RWPE1 (cell line): ENCODE results near the gene MRE11.
"Not testable (repeated sequence)": the region's sequence is repeated elsewhere in the genome, so short reads cannot be mapped to it uniquely, and the experiment has no call there.

Source experiments
- CTCF ChIA-PET: fragments of 350-600 bp; sonication (Branson Sonifier 250); formaldehyde crosslinking; extraction: SDS; loops from one replicate; lab custom pipeline; 2021; lab: Yijun Ruan, JAX
- POLR2A ChIA-PET: fragments of 400-600 bp; formaldehyde crosslinking; extraction: SDS; loops from one replicate; lab custom pipeline; 2020; ENCODE audit warnings: antibody characterized with exemption; ENCODE audit not compliant: low non-redundant PET; lab: Yijun Ruan, JAX
- DNase-seq: peaks from one replicate; pipeline ENCODE4 v3.0.0; 2012; ENCODE audit warnings: low spot score
- H3K27ac ChIP-seq: fragments of 450-650 bp; 2 replicates; pipeline ENCODE4 v1.5.1; 2017
- CTCF ChIP-seq: fragments of 450-650 bp; conservative IDR thresholded peaks from 2 replicates; pipeline ENCODE4 v1.5.1; 2017; ENCODE audit warnings: low read depth, mild to moderate bottlenecking

Gene MRE11

GRCh38 chr11:94511932-94512781, 18.5 kb upstream of the MRE11 start, which contains the start of gene C11orf97:
Gene C11orf97 (plus strand): TSS chr11:94512461. CDS start chr11:94512529, 68 bp downstream.
- ChIA-PET POLR2A (no interaction called here), CTCF (interaction anchor here (0.9 kb wide), 1 partner anchor 617 kb away, joined by 4 read pairs; no protein-coding TSS in a partner anchor)
- no peak within 1 kb of the TSS for H3K27ac ChIP-seq
- TF ChIP-seq CTCF: no peak
- DNase-seq: peak; percentile 24

GRCh38 chr11:94507485-94507884, 13.8 kb upstream of the MRE11 start:
- POLR2A ChIA-PET: no interaction called here
- CTCF ChIA-PET: no interaction called here
- no peak overlapping the region for H3K27ac ChIP-seq
- no peak for DNase-seq
- no peak for TF ChIP-seq CTCF

- POLR2A ChIA-PET, H3K27ac ChIP-seq, DNase-seq, CTCF ChIA-PET: not testable (repeated sequence)
Measured at GRCh38 chr11:94506513-94506912, 12.9 kb upstream of the MRE11 start.

GRCh38 chr11:94504689-94505293, 11.1 kb upstream of the MRE11 start:
- DNase-seq: peak; percentile 49
- CTCF ChIA-PET: interaction anchor here (0.6 to 1.4 kb wide), 9 partner anchors 9 to 614 kb away, joined by 3 to 11 read pairs (median 3); no protein-coding TSS in a partner anchor

GRCh38 chr11:94501522-94501921, 7.9 kb upstream of the MRE11 start:
- CTCF ChIA-PET: interaction anchor here (0.6 to 1.6 kb wide), 2 partner anchors 256 to 606 kb away, joined by 3 to 8 read pairs; no protein-coding TSS in a partner anchor
- no peak for TF ChIP-seq CTCF
- no peak for DNase-seq
- H3K27ac ChIP-seq: no peak overlapping the region
- POLR2A ChIA-PET: no interaction called here

More at GRCh38 chr11:94504689-94505293, 11.1 kb upstream of the MRE11 start:
- POLR2A ChIA-PET: no interaction called here
- no peak overlapping the region for H3K27ac ChIP-seq
- peak; percentile 76 for TF ChIP-seq CTCF

- no peak for TF ChIP-seq CTCF
- DNase-seq: no peak
- POLR2A ChIA-PET: no interaction called here
- CTCF ChIA-PET: interaction anchor here (1.6 kb wide), 1 partner anchor 605 kb away, joined by 8 read pairs; no protein-coding TSS in a partner anchor
- no peak overlapping the region for H3K27ac ChIP-seq
Measured at GRCh38 chr11:94500181-94500580, 6.5 kb upstream of the MRE11 start.
